Measurements from ENCODE around the gene TBX10. TPM values are rescaled to one million over a fixed set of nuclear protein-coding genes. Genes with fewer than 3 reads are reported as not detected.

TBX10 gene
- total RNA-seq, 1 experiment from 2014 or later = not detected

DNA sequence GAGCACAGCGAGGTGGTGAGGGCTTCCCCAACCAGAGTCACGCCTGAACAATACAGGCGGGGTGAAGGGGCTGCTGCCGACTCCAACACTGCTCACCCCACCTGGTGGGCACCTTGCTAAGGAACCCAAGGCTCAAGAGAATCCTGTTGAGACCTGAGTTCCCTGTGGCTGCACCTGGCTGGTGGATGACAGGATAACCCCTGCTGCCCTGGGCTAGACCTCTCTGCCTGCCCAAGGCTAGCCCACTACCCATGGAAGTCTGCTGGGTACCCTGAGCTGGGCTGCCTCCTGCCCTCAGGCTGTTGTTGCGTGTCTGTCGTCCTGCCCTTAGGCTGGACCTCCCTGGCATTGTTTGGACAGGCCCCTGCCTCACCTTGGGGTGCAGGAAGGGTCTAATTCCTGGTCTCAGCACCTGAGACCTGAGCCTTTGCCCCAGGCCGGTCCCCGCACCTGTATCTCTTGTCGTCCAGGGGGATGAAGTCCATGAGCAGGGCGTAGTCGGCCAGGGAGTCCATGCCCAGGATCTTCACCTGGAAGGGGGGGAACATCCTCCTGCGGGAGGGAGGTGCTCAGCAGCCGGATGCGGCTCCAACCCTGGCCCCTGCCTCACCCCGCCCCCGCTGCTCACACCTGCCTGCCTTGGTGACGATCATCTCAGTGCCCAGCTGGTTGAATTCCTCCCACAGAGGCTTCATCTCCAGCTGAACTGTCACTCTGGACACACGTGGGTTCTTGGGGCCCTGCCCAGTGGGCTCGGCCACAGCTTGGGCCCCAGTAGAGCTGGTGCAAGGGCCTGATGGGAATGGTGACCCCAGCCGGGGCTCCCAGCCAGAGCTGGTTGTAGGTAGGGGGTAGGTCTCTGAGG, 5.0 kb downstream of the TBX10 start:
- peaks cover 5 to 14% of the 10 kb centered on the region in 2 experiments; a peak in 3 of 4 replicates for H3K4me1 ChIP-seq (ENCODE audit: control insufficient read depth in 1 of 2, insufficient read depth in 2 of 2, low read length in 2 of 2)
- H3K4me2 ChIP-seq (ENCODE audit: low read length) = no peak overlapping the region
- H3K9me2 ChIP-seq (ENCODE audit: insufficient read depth) = no peaks in the 10 kb centered on the region
- intact Hi-C loops (cut with micrococcal nuclease) = loop anchor here (10.0 kb wide), 1 partner anchor 80 kb away; no protein-coding TSS in a partner anchor
- no peak overlapping the region for H3K27ac ChIP-seq (ENCODE audit: low read depth, low read length)
- H3K4me3 ChIP-seq (replicated peaks in 1 of 2; ENCODE audit: low read depth in 1 of 2, low read length in 2 of 2) = no peak overlapping the region
- CTCF ChIA-PET = no interaction called here
- H4K20me1 ChIP-seq (ENCODE audit: insufficient read depth) = no peaks in the 10 kb centered on the region
- no peaks in the 10 kb centered on the region for H3K9me3 ChIP-seq (ENCODE audit: control insufficient read depth in 1 of 2, insufficient read depth in 1 of 2, low read depth in 1 of 2, low read length in 2 of 2)
- no peaks in the 10 kb centered on the region for H3K36me3 ChIP-seq (ENCODE audit: control insufficient read depth in 1 of 2, insufficient read depth in 2 of 2, low read length in 2 of 2)
- TF ChIP-seq ELF1 (IDR thresholded peaks at IDR 0.05; ENCODE audit: borderline replicate concordance, low read depth) = no peak
- no peak for TF ChIP-seq POLR2AphosphoS5 (IDR thresholded peaks at IDR 0.05; ENCODE audit: low read depth, low read length)
- TF ChIP-seq TCF7L2 (IDR thresholded peaks at IDR 0.05; ENCODE audit: borderline replicate concordance, extremely low read depth, insufficient read depth, insufficient read length) = no peak
- TF ChIP-seq SP1 (IDR thresholded peaks at IDR 0.05; ENCODE audit: low read depth) = no peak
- TF ChIP-seq, protein P1, sequence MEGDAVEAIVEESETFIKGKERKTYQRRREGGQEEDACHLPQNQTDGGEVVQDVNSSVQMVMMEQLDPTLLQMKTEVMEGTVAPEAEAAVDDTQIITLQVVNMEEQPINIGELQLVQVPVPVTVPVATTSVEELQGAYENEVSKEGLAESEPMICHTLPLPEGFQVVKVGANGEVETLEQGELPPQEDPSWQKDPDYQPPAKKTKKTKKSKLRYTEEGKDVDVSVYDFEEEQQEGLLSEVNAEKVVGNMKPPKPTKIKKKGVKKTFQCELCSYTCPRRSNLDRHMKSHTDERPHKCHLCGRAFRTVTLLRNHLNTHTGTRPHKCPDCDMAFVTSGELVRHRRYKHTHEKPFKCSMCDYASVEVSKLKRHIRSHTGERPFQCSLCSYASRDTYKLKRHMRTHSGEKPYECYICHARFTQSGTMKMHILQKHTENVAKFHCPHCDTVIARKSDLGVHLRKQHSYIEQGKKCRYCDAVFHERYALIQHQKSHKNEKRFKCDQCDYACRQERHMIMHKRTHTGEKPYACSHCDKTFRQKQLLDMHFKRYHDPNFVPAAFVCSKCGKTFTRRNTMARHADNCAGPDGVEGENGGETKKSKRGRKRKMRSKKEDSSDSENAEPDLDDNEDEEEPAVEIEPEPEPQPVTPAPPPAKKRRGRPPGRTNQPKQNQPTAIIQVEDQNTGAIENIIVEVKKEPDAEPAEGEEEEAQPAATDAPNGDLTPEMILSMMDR (IDR thresholded peaks at IDR 0.05 in 2 of 3, conservative IDR thresholded peaks at IDR 0.05 in 1 of 3; ENCODE audit: borderline replicate concordance in 1 of 3, insufficient read depth in 1 of 3, low read depth in 2 of 3, low read length in 2 of 3) = no peak
- no peak for TF ChIP-seq ZFX (IDR thresholded peaks at IDR 0.05)
- TF ChIP-seq SRF (IDR thresholded peaks at IDR 0.05; ENCODE audit: low read depth) = no peak
- no peak for TF ChIP-seq EZH2phosphoT487 (IDR thresholded peaks at IDR 0.05; ENCODE audit: borderline replicate concordance)
- TF ChIP-seq RAD21 (IDR thresholded peaks at IDR 0.05; ENCODE audit: low read depth) = no peak
- POLR2A ChIA-PET = no interaction called here
- RAD21 ChIA-PET (ENCODE audit: low non-redundant PET in 1 of 2, low total read pairs in 2 of 2, uncharacterized antibody in 2 of 2, unreplicated experiment in 2 of 2) = interaction anchor here (0.6 to 0.8 kb wide), 2 partner anchors 30 to 566 kb away, joined by 3 read pairs; no protein-coding TSS in a partner anchor
- no peak overlapping the region for H3K9ac ChIP-seq (ENCODE audit: low read length)
- no peaks in the 10 kb centered on the region for H3K79me2 ChIP-seq (ENCODE audit: insufficient read depth, low read length)
- DNase-seq (ENCODE audit: low read depth, low spot score) (no peak), ATAC-seq (no peak)
- H2AFZ ChIP-seq (ENCODE audit: low read depth, low read length, poor library complexity, severe bottlenecking) = no peak overlapping the region
- BruUV-seq (replicated peaks) = no TSS peak
- H3K27me3 ChIP-seq (ENCODE audit: insufficient read depth, low read length) = no peaks in the 10 kb centered on the region

Measured in HCT116 (cell line).